ENCODE measurements around the gene DYRK1A.

The DYRK1A gene

DNA sequence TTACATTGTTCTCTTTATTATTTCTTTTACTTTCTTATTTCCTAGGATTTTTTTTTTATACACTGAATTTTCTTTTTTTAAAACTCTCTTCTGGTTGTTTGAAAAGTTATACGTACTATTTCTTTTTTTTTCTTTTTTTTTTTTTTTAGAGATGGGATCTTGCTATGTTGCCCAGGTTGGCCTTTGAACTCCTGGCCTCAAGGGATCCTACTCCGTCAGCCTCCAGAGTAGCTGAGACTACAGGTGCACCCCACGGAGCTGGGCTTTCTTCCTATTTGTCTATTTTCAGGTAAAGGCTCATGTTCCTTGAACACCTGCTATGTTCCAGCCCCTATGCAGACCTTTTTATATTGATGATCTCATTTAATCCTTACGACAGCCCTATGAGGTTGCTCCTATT lies 29.4 kb upstream of the DYRK1A start:
- DNase-seq (ENCODE audit: low read depth), result no peak
- TF ChIP-seq, protein P1, sequence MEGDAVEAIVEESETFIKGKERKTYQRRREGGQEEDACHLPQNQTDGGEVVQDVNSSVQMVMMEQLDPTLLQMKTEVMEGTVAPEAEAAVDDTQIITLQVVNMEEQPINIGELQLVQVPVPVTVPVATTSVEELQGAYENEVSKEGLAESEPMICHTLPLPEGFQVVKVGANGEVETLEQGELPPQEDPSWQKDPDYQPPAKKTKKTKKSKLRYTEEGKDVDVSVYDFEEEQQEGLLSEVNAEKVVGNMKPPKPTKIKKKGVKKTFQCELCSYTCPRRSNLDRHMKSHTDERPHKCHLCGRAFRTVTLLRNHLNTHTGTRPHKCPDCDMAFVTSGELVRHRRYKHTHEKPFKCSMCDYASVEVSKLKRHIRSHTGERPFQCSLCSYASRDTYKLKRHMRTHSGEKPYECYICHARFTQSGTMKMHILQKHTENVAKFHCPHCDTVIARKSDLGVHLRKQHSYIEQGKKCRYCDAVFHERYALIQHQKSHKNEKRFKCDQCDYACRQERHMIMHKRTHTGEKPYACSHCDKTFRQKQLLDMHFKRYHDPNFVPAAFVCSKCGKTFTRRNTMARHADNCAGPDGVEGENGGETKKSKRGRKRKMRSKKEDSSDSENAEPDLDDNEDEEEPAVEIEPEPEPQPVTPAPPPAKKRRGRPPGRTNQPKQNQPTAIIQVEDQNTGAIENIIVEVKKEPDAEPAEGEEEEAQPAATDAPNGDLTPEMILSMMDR (IDR thresholded peaks at IDR 0.05; ENCODE audit: insufficient read depth, low read depth, low read length, missing control alignments), result no peak
- H3K4me3 ChIP-seq (ENCODE audit: low read depth, low read length), result no peak overlapping the region

DNA sequence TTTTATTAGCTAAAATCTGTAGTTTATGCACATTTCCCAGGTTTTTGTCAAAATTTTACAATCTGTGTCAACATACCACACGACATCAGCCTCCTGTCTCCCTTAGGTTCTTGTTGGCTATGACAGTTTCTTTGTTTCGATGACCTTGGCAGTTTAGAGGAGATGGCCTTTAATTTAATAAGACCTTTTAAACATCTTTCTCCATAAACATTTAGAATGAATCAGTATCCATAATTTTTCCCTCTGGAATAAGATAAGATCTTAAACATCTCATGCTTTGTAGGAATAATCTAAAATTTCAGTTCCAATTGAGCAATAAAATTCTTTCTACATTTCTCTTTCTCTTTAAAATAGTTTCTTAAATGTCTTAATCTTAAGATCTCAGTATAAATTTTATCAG lies 28.7 kb upstream of the DYRK1A start:
- DNase-seq (ENCODE audit: low read depth), result no peak
- H3K4me3 ChIP-seq (ENCODE audit: low read depth, low read length), result no peak overlapping the region
- TF ChIP-seq, protein P1 (IDR thresholded peaks at IDR 0.05; ENCODE audit: insufficient read depth, low read depth, low read length, missing control alignments), result no peak

DNA sequence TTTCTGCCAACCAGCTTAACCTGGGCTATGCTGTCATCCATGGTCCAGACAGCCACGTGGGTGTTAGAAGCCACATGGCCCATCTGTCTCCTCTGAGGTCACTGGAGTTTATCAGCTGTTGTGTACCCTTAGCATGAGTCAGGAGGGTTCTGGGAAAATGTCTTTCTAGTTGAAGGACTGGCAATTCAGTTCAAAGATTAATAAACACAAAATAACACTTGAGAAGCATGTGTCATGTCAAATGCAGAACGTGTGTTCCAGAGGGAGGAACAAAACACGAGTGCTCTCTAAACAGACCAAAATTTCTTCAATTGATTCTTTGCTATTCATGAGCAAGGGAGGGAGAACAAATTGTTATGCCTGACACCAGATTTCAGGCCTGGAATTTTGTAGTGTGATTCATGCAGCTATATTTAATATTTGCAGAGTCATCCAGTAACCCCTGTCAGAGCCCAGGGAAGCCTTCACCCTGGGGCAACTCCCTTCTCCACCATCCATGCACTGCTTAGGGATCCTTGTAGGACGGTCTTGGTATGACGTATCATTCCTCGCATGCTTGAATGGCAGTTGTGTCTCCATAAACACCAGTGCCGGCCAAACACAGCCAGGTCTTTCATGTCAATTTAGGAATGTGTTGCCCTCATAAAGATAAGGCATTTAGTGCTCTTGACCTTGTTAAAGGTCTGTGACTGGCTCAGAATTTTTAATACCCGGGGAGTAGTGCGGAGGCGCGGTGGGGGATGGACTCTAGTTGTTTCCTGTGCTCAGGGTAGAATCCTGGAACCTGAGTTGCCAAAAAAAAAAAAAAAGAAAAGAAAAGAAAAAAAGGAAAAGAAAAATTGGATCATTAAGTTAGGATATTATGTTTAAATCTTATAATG lies 27.7 kb upstream of the DYRK1A start:
- H3K4me3 ChIP-seq (ENCODE audit: low read depth, low read length), result no peak overlapping the region
- TF ChIP-seq, protein P1 (IDR thresholded peaks at IDR 0.05; ENCODE audit: insufficient read depth, low read depth, low read length, missing control alignments), result no peak
- no peak for DNase-seq (ENCODE audit: low read depth)

DNA sequence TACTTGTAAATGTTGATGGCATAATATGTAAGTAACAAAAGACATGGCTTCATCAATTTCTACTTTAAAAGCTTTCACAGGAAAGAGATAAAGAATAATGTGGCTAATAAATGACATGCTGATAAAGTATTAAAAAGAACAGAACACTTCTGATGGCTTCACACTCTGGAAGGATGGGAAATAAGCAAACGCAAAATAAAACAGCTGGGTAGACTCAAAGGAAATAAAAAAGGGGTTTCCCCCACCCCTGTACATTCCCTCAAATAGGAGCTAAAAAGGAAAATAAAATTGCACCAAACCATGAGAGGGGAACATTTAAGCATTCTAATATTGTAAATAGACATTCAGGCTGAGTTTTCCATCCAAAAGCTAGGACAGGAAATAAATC lies 27.0 kb upstream of the DYRK1A start:
- H3K4me3 ChIP-seq (ENCODE audit: low read depth, low read length), result no peak overlapping the region
- TF ChIP-seq, protein P1 (IDR thresholded peaks at IDR 0.05; ENCODE audit: insufficient read depth, low read depth, low read length, missing control alignments), result no peak
- DNase-seq (ENCODE audit: low read depth), result no peak

DNA sequence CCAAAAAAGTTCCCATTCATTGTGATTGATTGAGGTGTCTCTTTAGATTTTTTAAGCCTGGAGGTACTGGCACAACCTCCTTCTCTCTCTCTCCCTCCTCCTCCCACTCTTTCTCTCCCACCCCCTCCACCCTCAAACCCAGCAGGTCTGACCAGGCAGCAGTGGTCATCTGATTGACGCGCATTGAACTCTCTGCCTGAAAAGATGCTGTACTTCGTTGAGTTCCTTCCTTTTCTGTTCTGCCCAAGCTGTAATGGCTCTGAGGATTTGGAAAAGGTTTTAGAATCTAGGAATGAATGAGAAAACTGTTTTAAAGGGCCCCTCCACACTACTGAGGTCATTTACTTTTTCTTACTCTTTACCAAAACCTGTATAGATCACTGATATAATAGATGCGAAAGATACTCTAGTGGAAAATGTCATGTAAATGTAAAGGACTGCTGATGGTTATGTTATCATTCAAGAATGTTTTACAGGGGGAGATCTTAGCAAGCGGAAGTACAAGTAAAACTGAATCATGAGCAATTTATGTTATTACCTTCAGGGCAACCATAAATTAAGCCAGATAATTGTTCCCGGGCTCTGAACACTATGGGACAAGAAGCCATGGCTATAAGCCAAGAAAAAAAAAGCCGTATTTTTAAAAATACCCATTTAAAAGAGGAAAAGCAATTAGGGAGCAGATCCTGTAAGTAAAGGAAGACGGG lies 25.2 kb upstream of the DYRK1A start:
- TF ChIP-seq, protein P1 (IDR thresholded peaks at IDR 0.05; ENCODE audit: insufficient read depth, low read depth, low read length, missing control alignments), result no peak
- DNase-seq (ENCODE audit: low read depth), result no peak
- H3K4me3 ChIP-seq (ENCODE audit: low read depth, low read length), result no peak overlapping the region

DNA sequence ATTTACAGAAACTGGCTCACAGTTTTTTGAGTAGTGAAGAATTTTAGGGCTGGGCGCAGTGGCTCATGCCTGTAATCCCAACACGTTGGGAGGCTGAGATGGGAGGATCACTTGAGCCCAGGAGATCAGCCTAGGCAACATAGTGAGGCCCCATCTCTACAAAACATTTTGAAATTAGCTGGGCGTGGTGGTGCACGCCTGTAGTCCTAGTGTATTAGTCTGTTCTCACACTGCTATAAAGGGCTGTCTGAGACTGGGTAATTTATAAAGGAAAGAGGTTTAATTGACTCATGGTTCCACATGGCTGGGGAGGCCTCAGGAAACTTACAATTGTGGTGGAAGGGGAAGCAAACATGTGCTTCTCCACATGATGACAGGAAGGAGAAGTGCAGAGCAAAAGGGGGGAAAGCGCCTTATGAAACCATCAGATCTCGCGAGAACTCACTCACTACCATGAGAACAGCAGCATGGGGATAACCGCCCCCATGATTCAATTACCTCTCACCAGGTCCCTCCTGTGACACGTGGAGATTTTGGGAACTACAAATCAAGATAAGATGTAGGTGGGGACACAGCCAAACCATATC lies 24.4 kb upstream of the DYRK1A start:
- TF ChIP-seq, protein P1 (IDR thresholded peaks at IDR 0.05; ENCODE audit: insufficient read depth, low read depth, low read length, missing control alignments), result no peak
- H3K4me3 ChIP-seq (ENCODE audit: low read depth, low read length), result no peak overlapping the region
- no peak for DNase-seq (ENCODE audit: low read depth)

All from GM12865 (cell line).